A549 (cell line): Measurements from ENCODE around the gene CFAP46. TPM values are rescaled to one million over a fixed set of nuclear protein-coding genes. Genes with fewer than 3 reads are reported as not detected.

Source experiments
- ATAC-seq, 2 experiments: fragments of 200-7000 bp in 1 of 2; fragments of >200 bp in 1 of 2; cut with Nextera tagmentation in 1 of 2; cut with Tn5 transposase in 1 of 2; 3 replicates each; pipeline versions ENCODE4 v1.8.0 to v1.9.1; 2018 to 2020; ENCODE audit warnings: mild to moderate bottlenecking in 1 of 2, moderate library complexity in 1 of 2
- CTCF ChIA-PET: fragments of 300-600 bp; sonication (Branson Sonifier 250); formaldehyde crosslinking; extraction: SDS; loops from one replicate; lab custom pipeline; 2021; ENCODE audit warnings: antibody characterized with exemption, inconsistent platforms; lab: Yijun Ruan, JAX
- POLR2A ChIA-PET: fragments of 350-600 bp; formaldehyde crosslinking; extraction: SDS; loops from one replicate; lab custom pipeline; 2021; ENCODE audit warnings: antibody characterized with exemption, inconsistent platforms; lab: Yijun Ruan, JAX
- DNase-seq, 2 experiments: peaks; one replicate each; pipeline versions ENCODE4 v3.0.0 to v3.0.0-alpha.2; 2011 to 2016; ENCODE audit warnings: low read depth in 1 of 2, low spot score in 1 of 2
- FAIRE-seq: peaks from 2 replicates; lab custom pipeline; 2011; peaks lifted over from hg19 to GRCh38; lab: Jason Lieb, UNC
- H3K27ac ChIP-seq, 2 experiments: fragments of >200 bp; sonication (Bioruptor Twin); formaldehyde crosslinking; 3 replicates each; pipeline ENCODE4 v1.5.1; 2016 to 2017
- H3K4me1 ChIP-seq: fragments of >200 bp; sonication (Bioruptor Twin); formaldehyde crosslinking; 3 replicates; pipeline ENCODE4 v1.6.1; 2016
- H3K4me2 ChIP-seq: fragments of >200 bp; sonication (Bioruptor Twin); formaldehyde crosslinking; 3 replicates; pipeline ENCODE4 v1.6.1; 2016
- H3K4me3 ChIP-seq: fragments of >200 bp; sonication (Bioruptor Twin); formaldehyde crosslinking; 3 replicates; pipeline ENCODE4 v1.5.1; 2016
- H3K9me3 ChIP-seq: fragments of >200 bp; sonication (Bioruptor Twin); formaldehyde crosslinking; 3 replicates; pipeline ENCODE4 v1.6.1; 2016
- BCL3 ChIP-seq: fragments of >200 bp; sonication (Bioruptor Twin); formaldehyde crosslinking; IDR thresholded peaks from 3 replicates; pipeline ENCODE4 v1.6.1; 2016
- BHLHE40 ChIP-seq: IDR thresholded peaks from 2 replicates; pipeline ENCODE4 v1.6.1; 2012; ENCODE audit warnings: low read depth, low read length, inconsistent platforms
- CBX8 ChIP-seq: fragments of 200-600 bp; sonication (generic); IDR thresholded peaks from 2 replicates; pipeline ENCODE4 v1.6.1; 2016
- CTCF ChIP-seq: fragments of >200 bp; sonication (Bioruptor Twin); formaldehyde crosslinking; IDR thresholded peaks from 3 replicates; pipeline ENCODE4 v1.5.1; 2016
- E2F6 ChIP-seq: IDR thresholded peaks from 2 replicates; pipeline ENCODE4 v1.6.1; 2012; ENCODE audit warnings: low read depth, borderline replicate concordance
- ELK1 ChIP-seq: fragments of 150-350 bp; IDR thresholded peaks from 2 replicates; pipeline ENCODE4 v1.6.1; 2014; ENCODE audit warnings: low read depth, mild to moderate bottlenecking, low read length
- ESRRA ChIP-seq: fragments of 150-350 bp; IDR thresholded peaks from 2 replicates; pipeline ENCODE4 v1.6.1; 2014; ENCODE audit warnings: mild to moderate bottlenecking, low read length, borderline replicate concordance
- FOXS1 ChIP-seq: fragments of 250-450 bp; sonication (Bioruptor Pico); IDR thresholded peaks from 2 replicates; pipeline ENCODE4 v1.5.0; 2020; ENCODE audit warnings: mild to moderate bottlenecking, moderate library complexity
- HDAC2 ChIP-seq: fragments of 200-600 bp; sonication (generic); IDR thresholded peaks from 2 replicates; pipeline ENCODE4 v1.6.1; 2016
- HEYL ChIP-seq: fragments of 250-450 bp; sonication (Bioruptor Pico); IDR thresholded peaks from 2 replicates; pipeline ENCODE4 v1.8.0; 2021; ENCODE audit warnings: mild to moderate bottlenecking, moderate library complexity
- HOXA7 ChIP-seq: fragments of 250-450 bp; sonication (Bioruptor Pico); IDR thresholded peaks from 2 replicates; pipeline ENCODE4 v1.5.0; 2020; ENCODE audit warnings: mild to moderate bottlenecking, moderate library complexity
- HOXB5 ChIP-seq: fragments of 250-450 bp; sonication (Bioruptor Pico); IDR thresholded peaks from 2 replicates; pipeline ENCODE4 v1.5.0; 2020; ENCODE audit warnings: mild to moderate bottlenecking, moderate library complexity
- MAFK ChIP-seq: fragments of 450-650 bp; IDR thresholded peaks from 2 replicates; pipeline ENCODE4 v1.6.1; 2014; ENCODE audit not compliant: partially characterized antibody
- MAX ChIP-seq: IDR thresholded peaks from 2 replicates; pipeline ENCODE4 v1.6.1; 2012
- MYC ChIP-seq: IDR thresholded peaks from 2 replicates; pipeline ENCODE4 v1.6.1; 2012; ENCODE audit warnings: mild to moderate bottlenecking, inconsistent platforms, low read length, improper control_type of control experiment, borderline replicate concordance
- PBX3 ChIP-seq: IDR thresholded peaks from 2 replicates; pipeline ENCODE4 v1.6.1; 2012
- PHF8 ChIP-seq: fragments of 200-600 bp; sonication (generic); IDR thresholded peaks from 2 replicates; pipeline ENCODE4 v1.6.1; 2016; ENCODE audit warnings: low read depth, mild to moderate bottlenecking, antibody characterized with exemption, moderate library complexity, borderline replicate concordance
- RARB ChIP-seq: fragments of 250-450 bp; sonication (Bioruptor Pico); IDR thresholded peaks from 2 replicates; pipeline ENCODE4 v1.8.0; 2021; ENCODE audit warnings: mild to moderate bottlenecking, moderate library complexity
- RCOR1 ChIP-seq: fragments of 150-350 bp; IDR thresholded peaks from 2 replicates; pipeline ENCODE4 v1.6.1; 2014; ENCODE audit warnings: antibody characterized with exemption, low read length, low read depth
- REST ChIP-seq: fragments of 200-600 bp; sonication (generic); IDR thresholded peaks from 2 replicates; pipeline ENCODE4 v1.6.1; 2016; ENCODE audit warnings: antibody characterized with exemption, mild to moderate bottlenecking, moderate library complexity
- RFX5 ChIP-seq: fragments of 450-650 bp; IDR thresholded peaks from 2 replicates; pipeline ENCODE4 v1.7.1; 2014; ENCODE audit warnings: antibody characterized with exemption, mild to moderate bottlenecking, moderate library complexity
- SREBF2 ChIP-seq: fragments of 450-650 bp; IDR thresholded peaks from 2 replicates; pipeline ENCODE4 v1.6.1; 2014; ENCODE audit warnings: mild to moderate bottlenecking, moderate library complexity
- WGBS: methylation state at CpG from one replicate; pipeline ENCODE4 v1.1.6; 2017; ENCODE audit errors: missing lambda C conversion rate; 5-methylcytosine and 5-hydroxymethylcytosine counted together
- polyA plus RNA-seq, 4 experiments: library from polyadenylated mRNA; depleted of rRNA in 3 of 4; stranded (reverse); fragments of >200 nt; fragmentation: RNase III in 1 of 4; extraction: RNeasy Plus Mini Kit Qiagen cat#74134 plus additional on column Dnase treatment in 1 of 4; gene quantifications; 2 replicates in 3 of 4; 3 replicates in 1 of 4; pipeline ENCODE4 v1.2.3, GENCODE V29; 2011 to 2017

Gene CFAP46
- polyA plus RNA-seq, 2 of the 4 experiments (the other 2 are of a cell fraction), result 0.88 to 1.8 TPM

- TF ChIP-seq RCOR1 (no peak), ESRRA (no peak), CBX8 (no peak), MAX (no peak)
- WGBS, result 93% methylated on average over 18 of the region's 18 CpGs
- H3K4me2 ChIP-seq, result no peak overlapping the region
- no peak for FAIRE-seq
- peaks cover 14% of the 10 kb centered on the region for H3K4me1 ChIP-seq
- no peak for DNase-seq
- POLR2A ChIA-PET, result no interaction called here
- CTCF ChIA-PET, result interaction anchor here (3.4 kb wide), 1 partner anchor 122 kb away, joined by 17 read pairs; no protein-coding TSS in a partner anchor
- no peak overlapping the region for H3K27ac ChIP-seq
- no peaks in the 10 kb centered on the region for H3K9me3 ChIP-seq
- no peak for ATAC-seq
- no peak overlapping the region for H3K4me3 ChIP-seq
These were observed 165.5 kb downstream of the CFAP46 start for GRCh38 chr10:132776821-132777220.

- FAIRE-seq, result no peak
- Histone ChIP-seq H3K27ac (peak overlapping the region in 1 of 2 experiments; percentile 77; a peak in 2 of 6 replicates), H3K4me3 (no peak overlapping the region), H3K4me1 (peaks cover 14% of the 10 kb centered on the region), H3K4me2 (no peak overlapping the region), H3K9me3 (no peaks in the 10 kb centered on the region)
- ATAC-seq, result no peak; a peak in 1 of 6 replicates
- no peak for DNase-seq
- TF ChIP-seq ELK1 (no peak), MYC (no peak), SREBF2 (no peak), BCL3 (no peak), MAX (no peak), RARB (CRISPR knock-in tag) (no peak), CTCF (no peak), PHF8 (no peak), REST (no peak), HDAC2 (no peak), E2F6 (no peak), HOXB5 (CRISPR knock-in tag) (no peak), BHLHE40 (no peak), FOXS1 (CRISPR knock-in tag) (no peak), RFX5 (no peak), HOXA7 (CRISPR knock-in tag) (no peak), ESRRA (no peak), HEYL (CRISPR knock-in tag) (no peak), PBX3 (no peak), MAFK (no peak)
- WGBS, result 91% methylated on average over 14 of the region's 18 CpGs
- ChIA-PET CTCF (interaction anchor here (3.4 kb wide), 1 partner anchor 121 kb away, joined by 17 read pairs; no protein-coding TSS in a partner anchor), POLR2A (no interaction called here)
These were observed 166.2 kb downstream of the CFAP46 start for GRCh38 chr10:132776186-132776585.
